WI38 (cell line): ENCODE measurements around the gene NLRC4.

Experiments used
- H3K4me3 ChIP-seq: 2 replicates; pipeline ENCODE4 v1.5.1; 2011; ENCODE audit warnings: low read depth, mild to moderate bottlenecking, control low read depth, low read length
- TF ChIP-seq, protein P1 (sequence below): IDR thresholded peaks from 2 replicates; pipeline ENCODE4 v1.5.1; 2012; ENCODE audit warnings: low read depth, mild to moderate bottlenecking, control low read depth, low read length

NLRC4 gene

DNA sequence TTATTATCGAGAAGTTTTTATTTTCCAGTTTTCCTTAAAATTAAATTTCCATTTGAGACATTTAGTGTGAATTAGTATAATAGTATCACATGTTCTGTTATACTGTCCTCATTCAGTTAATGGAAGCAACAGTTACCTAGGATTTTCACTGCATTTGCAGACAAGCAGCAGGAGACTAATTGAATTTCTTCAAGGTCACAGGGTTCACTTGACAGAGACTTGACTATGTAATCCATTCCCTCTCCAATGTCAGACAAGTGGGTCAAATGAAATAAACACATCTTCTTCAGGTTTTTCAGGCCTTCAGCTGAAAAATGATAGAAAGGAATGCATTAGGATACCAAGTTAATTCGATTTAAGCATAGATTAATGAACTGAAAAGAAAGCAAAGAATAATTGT, 26.7 kb downstream of the NLRC4 start:
- H3K4me3 ChIP-seq: no peak overlapping the region
- TF ChIP-seq, protein P1, sequence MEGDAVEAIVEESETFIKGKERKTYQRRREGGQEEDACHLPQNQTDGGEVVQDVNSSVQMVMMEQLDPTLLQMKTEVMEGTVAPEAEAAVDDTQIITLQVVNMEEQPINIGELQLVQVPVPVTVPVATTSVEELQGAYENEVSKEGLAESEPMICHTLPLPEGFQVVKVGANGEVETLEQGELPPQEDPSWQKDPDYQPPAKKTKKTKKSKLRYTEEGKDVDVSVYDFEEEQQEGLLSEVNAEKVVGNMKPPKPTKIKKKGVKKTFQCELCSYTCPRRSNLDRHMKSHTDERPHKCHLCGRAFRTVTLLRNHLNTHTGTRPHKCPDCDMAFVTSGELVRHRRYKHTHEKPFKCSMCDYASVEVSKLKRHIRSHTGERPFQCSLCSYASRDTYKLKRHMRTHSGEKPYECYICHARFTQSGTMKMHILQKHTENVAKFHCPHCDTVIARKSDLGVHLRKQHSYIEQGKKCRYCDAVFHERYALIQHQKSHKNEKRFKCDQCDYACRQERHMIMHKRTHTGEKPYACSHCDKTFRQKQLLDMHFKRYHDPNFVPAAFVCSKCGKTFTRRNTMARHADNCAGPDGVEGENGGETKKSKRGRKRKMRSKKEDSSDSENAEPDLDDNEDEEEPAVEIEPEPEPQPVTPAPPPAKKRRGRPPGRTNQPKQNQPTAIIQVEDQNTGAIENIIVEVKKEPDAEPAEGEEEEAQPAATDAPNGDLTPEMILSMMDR: no peak

DNA sequence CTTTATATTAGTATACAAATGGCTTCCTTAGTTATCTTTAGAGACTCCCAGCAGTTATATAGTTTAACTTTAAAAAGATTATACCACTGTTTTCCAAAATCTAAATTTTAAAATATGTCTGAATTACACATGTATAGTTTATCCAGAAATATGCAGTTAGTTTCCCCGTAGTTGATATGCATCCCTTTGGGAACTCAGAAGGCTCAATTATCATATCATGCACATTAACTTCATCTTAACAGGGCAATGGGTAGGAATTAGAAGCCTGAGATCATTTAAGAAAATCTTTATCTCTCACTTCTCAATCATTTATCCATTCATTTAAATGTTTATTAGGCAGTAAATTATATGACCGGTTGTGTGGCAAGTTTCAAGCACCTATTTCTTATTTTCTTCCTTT, 27.2 kb downstream of the NLRC4 start:
- TF ChIP-seq, protein P1: no peak
- no peak overlapping the region for H3K4me3 ChIP-seq

DNA sequence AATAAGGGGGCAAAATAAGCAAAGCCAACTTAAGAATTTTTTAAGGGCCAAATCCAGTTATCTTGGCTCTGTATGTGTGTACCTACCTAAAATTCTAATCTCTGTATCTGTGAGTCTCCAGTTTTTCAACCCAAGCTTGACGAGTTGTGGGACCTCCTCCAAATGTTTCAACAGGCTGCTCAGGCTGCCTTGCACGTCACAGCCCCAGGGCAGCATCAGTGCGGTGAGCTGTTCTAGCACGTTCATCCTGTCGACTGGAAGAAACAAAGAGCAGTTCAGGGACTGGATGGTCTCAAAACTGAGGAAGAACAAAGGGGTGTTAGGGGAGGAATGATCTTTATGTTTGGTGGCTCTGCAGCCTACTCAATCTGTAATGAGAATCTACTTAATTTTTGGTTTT, 29.4 kb downstream of the NLRC4 start:
- no peak overlapping the region for H3K4me3 ChIP-seq
- TF ChIP-seq, protein P1: no peak

DNA sequence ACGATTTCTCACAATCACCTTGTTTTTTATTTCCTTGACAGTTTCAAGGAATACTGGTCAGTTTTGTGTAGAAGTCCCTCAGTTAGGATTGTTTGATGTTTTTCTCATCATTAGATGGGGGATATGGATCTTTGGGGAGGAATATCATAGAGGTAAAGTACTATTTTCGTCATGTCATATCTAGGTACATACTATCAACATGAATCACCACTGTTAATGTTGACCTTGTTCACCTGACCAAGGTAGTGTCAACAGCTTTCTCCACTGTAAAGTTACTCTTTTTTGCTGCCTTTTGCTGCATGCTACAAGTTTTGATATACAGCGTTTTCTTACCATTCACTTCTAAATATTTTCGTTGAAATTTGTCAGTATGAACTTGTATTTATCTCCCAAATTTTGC, 32.7 kb downstream of the NLRC4 start:
- no peak overlapping the region for H3K4me3 ChIP-seq
- TF ChIP-seq, protein P1: no peak

GRCh38 chr2:32229635-32230034, 35.1 kb downstream of the NLRC4 start:
- TF ChIP-seq, protein P1: no peak
- no peak overlapping the region for H3K4me3 ChIP-seq

DNA sequence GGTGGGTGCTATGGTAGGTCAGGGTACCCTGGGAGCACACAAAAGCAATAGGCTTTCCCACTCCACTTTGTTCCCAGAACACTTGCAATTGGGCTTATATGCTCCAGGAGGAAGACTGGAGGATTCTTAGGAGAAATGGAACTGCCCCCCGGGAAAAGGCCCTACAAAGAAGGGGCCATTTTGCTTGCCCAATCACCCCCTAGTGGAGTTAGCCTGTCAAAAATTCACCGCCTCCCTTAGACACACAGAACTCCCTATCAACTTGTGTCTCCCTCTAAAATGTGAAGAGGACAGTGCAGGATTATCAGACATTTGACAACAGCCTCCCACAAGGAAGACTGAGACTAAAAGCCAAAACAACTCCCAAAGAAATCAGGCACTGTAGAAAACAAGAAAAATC, 36.5 kb downstream of the NLRC4 start:
- H3K4me3 ChIP-seq: no peak overlapping the region
- TF ChIP-seq, protein P1: no peak

GRCh38 chr2:32227492-32227891, 37.2 kb downstream of the NLRC4 start:
- TF ChIP-seq, protein P1: no peak
- H3K4me3 ChIP-seq: no peak overlapping the region
